GM19099 (cell line): ENCODE results near the gene MYORG.

ENCODE experiments used
- POLR2A ChIP-seq: IDR thresholded peaks from 3 replicates; pipeline ENCODE4 v1.6.1; 2011; ENCODE audit warnings: low read depth; ENCODE audit not compliant: insufficient read length; ENCODE audit errors: extremely low read depth

MYORG gene

GRCh38 chr9:34376596-34377403, at the start of gene MYORG:
MYORG (minus strand) TSS chr9:34376898; CDS start chr9:34372943, 3,955 bp downstream.
- peak; percentile 45 for TF ChIP-seq POLR2A

- TF ChIP-seq POLR2A, result no peak
Observed at GRCh38 chr9:34419716-34420504, 43.2 kb upstream of the MYORG start.

- TF ChIP-seq POLR2A, result no peak
Observed at GRCh38 chr9:34417734-34418133, 41.0 kb upstream of the MYORG start.

- TF ChIP-seq POLR2A, result no peak
Observed at GRCh38 chr9:34413231-34413852, 36.6 kb upstream of the MYORG start.

GRCh38 chr9:34412336-34412735, 35.6 kb upstream of the MYORG start:
- no peak for TF ChIP-seq POLR2A

GRCh38 chr9:34409154-34409553, 32.5 kb upstream of the MYORG start:
- TF ChIP-seq POLR2A, result no peak

GRCh38 chr9:34408173-34408572, 31.5 kb upstream of the MYORG start:
- TF ChIP-seq POLR2A, result no peak

- TF ChIP-seq POLR2A, result no peak
Observed at GRCh38 chr9:34406219-34406618, 29.5 kb upstream of the MYORG start.

GRCh38 chr9:34405719-34406118, 29.0 kb upstream of the MYORG start:
- TF ChIP-seq POLR2A, result no peak

- TF ChIP-seq POLR2A, result no peak
Observed at GRCh38 chr9:34403554-34404380, 27.1 kb upstream of the MYORG start.

- TF ChIP-seq POLR2A, result no peak
Observed at GRCh38 chr9:34400686-34401602, 24.2 kb upstream of the MYORG start.

- no peak for TF ChIP-seq POLR2A
Observed at GRCh38 chr9:34400275-34400674, 23.6 kb upstream of the MYORG start.

GRCh38 chr9:34399729-34400128, 23.0 kb upstream of the MYORG start:
- TF ChIP-seq POLR2A, result no peak

- no peak for TF ChIP-seq POLR2A
Observed at GRCh38 chr9:34398875-34399274, 22.2 kb upstream of the MYORG start.
